ENCODE measurements around the gene LAMA4. TPM values are rescaled to one million over a fixed set of nuclear protein-coding genes. Genes with fewer than 3 reads are reported as not detected.

LAMA4 gene, protein sequence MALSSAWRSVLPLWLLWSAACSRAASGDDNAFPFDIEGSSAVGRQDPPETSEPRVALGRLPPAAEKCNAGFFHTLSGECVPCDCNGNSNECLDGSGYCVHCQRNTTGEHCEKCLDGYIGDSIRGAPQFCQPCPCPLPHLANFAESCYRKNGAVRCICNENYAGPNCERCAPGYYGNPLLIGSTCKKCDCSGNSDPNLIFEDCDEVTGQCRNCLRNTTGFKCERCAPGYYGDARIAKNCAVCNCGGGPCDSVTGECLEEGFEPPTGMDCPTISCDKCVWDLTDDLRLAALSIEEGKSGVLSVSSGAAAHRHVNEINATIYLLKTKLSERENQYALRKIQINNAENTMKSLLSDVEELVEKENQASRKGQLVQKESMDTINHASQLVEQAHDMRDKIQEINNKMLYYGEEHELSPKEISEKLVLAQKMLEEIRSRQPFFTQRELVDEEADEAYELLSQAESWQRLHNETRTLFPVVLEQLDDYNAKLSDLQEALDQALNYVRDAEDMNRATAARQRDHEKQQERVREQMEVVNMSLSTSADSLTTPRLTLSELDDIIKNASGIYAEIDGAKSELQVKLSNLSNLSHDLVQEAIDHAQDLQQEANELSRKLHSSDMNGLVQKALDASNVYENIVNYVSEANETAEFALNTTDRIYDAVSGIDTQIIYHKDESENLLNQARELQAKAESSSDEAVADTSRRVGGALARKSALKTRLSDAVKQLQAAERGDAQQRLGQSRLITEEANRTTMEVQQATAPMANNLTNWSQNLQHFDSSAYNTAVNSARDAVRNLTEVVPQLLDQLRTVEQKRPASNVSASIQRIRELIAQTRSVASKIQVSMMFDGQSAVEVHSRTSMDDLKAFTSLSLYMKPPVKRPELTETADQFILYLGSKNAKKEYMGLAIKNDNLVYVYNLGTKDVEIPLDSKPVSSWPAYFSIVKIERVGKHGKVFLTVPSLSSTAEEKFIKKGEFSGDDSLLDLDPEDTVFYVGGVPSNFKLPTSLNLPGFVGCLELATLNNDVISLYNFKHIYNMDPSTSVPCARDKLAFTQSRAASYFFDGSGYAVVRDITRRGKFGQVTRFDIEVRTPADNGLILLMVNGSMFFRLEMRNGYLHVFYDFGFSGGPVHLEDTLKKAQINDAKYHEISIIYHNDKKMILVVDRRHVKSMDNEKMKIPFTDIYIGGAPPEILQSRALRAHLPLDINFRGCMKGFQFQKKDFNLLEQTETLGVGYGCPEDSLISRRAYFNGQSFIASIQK (N-terminal part only)
- 100 to 1,000 TPM; 212 to 265 (median 238) TPM for total RNA-seq

DNA sequence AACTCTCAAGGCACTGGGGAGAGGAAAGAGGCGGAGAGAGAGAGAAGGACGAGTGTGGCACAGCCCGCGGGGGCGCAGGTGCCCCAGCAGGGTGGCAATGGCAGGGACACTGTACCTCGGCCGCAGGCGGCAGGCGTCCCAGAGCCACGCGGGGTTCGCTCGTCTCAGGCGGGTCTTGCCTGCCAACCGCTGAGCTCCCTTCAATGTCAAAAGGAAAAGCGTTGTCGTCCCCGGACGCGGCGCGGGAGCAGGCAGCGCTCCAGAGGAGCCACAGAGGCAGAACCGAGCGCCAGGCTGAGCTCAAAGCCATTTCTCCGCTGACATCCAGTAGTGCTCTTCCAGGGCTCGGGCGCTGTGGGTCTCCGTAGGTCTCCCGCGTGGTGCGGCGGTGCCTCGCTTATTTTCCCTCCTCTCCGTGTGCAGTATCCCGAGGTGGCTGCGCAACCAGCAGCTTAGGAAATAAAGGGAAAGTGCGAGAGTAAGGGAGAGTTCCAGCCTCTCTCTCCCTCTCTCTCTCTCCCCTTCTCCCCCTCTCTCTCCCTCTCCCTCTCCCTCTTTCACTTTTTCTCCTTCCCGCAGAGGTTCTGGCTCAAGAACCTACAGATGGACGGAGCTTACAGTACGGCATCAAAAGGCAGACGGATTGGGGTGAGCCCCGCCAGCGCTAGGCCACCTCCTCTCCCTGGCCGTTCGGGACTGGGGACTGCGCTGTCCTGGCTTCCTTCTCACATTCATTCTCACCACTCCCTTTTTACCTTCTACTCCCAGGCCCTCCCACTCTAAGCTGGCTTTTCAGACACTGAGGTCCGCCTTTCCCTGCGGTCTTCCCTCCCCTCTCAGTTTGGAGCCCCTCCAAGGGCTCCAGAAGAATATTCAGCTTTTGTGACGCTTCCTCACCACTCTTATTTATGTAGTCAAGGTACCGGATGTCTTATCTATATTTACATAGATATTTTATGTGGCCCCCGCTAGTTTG lies at the start of gene LAMA4:
Gene LAMA4, minus strand, starts transcription at position 727 of the 976 bp plus-strand sequence. Its CDS starts 417 bp downstream, at position 310.
- TF ChIP-seq, protein P1, sequence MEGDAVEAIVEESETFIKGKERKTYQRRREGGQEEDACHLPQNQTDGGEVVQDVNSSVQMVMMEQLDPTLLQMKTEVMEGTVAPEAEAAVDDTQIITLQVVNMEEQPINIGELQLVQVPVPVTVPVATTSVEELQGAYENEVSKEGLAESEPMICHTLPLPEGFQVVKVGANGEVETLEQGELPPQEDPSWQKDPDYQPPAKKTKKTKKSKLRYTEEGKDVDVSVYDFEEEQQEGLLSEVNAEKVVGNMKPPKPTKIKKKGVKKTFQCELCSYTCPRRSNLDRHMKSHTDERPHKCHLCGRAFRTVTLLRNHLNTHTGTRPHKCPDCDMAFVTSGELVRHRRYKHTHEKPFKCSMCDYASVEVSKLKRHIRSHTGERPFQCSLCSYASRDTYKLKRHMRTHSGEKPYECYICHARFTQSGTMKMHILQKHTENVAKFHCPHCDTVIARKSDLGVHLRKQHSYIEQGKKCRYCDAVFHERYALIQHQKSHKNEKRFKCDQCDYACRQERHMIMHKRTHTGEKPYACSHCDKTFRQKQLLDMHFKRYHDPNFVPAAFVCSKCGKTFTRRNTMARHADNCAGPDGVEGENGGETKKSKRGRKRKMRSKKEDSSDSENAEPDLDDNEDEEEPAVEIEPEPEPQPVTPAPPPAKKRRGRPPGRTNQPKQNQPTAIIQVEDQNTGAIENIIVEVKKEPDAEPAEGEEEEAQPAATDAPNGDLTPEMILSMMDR (IDR thresholded peaks at IDR 0.05; ENCODE audit: low read depth): no peak

DNA sequence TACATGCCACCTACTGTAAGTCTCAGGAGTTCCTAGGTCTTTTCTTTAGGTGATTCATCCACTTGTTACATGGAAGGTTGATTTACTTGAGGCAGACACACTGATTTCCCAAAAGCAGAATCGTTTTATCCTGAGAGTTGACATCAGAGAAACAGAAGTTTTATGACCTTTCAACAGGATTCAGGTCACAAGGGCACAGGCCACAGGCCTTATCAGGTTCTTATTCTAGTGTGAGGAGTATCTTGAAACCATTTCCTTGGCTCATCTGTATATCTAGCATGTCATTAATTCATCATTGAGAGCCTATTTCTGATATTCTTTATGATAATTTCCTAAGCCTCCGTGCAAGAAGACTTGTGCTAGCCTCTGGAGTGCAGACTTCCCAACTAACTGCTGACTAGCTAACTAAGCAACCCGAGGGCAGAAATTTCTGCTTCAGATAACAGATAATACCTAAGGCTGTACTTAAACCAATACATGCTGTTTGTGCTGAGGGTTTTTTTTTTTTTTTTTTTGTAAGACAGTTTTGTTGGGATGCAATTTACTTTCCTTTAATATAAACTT lies 47.9 kb upstream of the LAMA4 start:
- TF ChIP-seq, protein P1 (IDR thresholded peaks at IDR 0.05; ENCODE audit: low read depth): no peak

DNA sequence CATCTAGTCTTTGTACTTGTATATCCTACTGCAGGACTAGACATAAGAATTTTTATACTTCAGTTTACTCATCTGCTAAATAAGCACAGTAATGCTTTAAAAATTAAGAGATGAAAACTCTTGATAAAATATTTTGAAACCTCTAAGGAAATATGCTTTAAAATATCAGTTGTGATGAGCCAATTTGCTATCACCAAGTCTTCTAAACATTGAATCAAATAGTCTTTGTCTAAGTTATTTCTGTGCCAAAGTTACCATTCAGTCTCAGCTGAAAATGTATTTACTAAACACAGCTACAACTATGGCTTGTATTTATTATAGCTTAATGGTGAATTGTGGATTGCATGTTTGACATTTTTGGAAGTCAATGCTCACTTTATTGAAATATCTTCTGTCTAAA lies 46.5 kb upstream of the LAMA4 start:
- TF ChIP-seq, protein P1 (IDR thresholded peaks at IDR 0.05; ENCODE audit: low read depth): no peak

DNA sequence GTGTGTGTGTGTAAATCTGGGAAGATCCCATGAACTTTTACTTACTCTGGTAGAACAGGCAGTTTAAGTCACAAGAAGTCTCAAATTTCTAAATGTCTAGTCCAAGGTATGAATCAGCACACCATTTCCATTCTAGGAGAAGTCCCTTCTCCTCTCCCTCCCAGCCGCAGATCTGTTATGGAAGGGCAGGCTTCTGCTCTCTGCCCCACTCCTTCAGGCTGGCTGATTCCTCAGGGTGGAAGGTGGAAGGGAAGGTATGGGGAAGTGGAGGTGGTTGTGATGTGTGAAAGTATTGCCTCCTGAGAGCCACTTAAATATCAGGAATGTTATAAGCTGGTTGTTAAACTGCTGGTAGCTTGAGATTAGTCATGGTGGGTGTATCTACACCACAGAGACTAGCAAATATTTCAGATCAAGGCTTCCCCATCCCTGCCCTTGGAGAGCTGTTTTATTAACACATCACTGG lies 44.5 kb upstream of the LAMA4 start:
- TF ChIP-seq, protein P1 (IDR thresholded peaks at IDR 0.05; ENCODE audit: low read depth): no peak

DNA sequence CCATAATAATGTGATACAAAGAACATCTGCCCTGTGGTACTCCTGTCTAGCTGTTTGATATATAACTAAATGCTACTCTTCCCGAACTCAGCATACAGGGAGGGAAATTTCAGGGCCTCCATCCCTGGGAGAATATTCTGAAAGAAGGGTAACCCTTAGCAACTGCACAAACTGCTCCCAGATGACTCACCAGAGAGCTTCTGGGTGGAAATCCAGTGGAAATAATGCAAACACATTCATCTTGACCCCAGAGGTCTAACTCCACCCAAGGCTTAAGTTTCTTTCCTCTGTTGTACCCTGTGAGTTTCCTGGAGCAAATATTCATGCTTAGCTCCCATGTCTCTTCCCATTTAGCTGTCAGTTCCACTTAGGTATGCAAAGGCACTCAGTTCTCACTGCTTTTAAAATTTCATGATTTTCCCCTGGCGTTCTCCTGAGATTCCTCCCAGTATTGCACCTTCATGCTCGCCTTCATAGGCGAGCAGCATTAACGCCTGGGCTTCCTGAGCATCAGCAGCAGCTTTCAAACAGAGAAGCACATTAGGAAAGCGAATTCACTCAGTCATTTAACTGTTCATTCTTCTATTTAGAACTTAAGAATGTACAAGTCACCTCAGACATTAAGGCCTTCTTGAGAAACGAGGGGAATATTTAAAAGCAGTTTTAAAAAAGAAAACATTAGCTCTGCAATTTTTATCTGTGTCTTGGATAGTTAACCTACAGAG lies 43.8 kb upstream of the LAMA4 start:
- TF ChIP-seq, protein P1 (IDR thresholded peaks at IDR 0.05; ENCODE audit: low read depth): no peak
